ENCODE data around the gene CKB. TPM values are rescaled to one million over a fixed set of nuclear protein-coding genes. Genes with fewer than 3 reads are reported as not detected.

CKB gene
- total RNA-seq, 2 experiments from 2014 or later = 0.82 to 3.0 TPM

GRCh38 chr14:103552846-103553210 lies 30.2 kb upstream of the CKB start:
- Histone ChIP-seq H4K20me1 (ENCODE audit: insufficient read depth, low read length) (peaks cover 4% of the 10 kb centered on the region; the same call in 1 of the 2 replicates), H3K79me2 (ENCODE audit: insufficient read depth, low read depth, low read length) (peaks cover 15% of the 10 kb centered on the region), H3K9me3 (ENCODE audit: low read length) (no peaks in the 10 kb centered on the region), H3K27ac (ENCODE audit: low read depth, low read length, poor library complexity, severe bottlenecking) (no peak overlapping the region), H3K4me2 (ENCODE audit: low read length) (no peak overlapping the region), H2AFZ (ENCODE audit: low read length) (no peak overlapping the region), H3K9me2 (ENCODE audit: insufficient read depth, low read length) (no peaks in the 10 kb centered on the region), H3K36me3 (ENCODE audit: insufficient read depth, low read length) (peaks cover 11% of the 10 kb centered on the region; the same call in 1 of the 2 replicates), H3K4me1 (ENCODE audit: insufficient read depth, low read length, poor library complexity, severe bottlenecking) (no peaks in the 10 kb centered on the region), H3K4me3 (ENCODE audit: low read depth, low read length, poor library complexity, severe bottlenecking) (no peak overlapping the region)
- no TSS peak for BruUV-seq (replicated peaks)
- no peak for TF ChIP-seq CTCF (conservative IDR thresholded peaks at IDR 0.05; ENCODE audit: low read length)
- no peak for DNase-seq (ENCODE audit: low spot score)
- intact Hi-C loops (cut with micrococcal nuclease; ENCODE audit: unreplicated experiment) = no loop called here
- POLR2A ChIA-PET = interaction anchor here (0.5 kb wide), 1 partner anchor 1966 kb away, joined by 3 read pairs; no protein-coding TSS in a partner anchor
- CTCF ChIA-PET (ENCODE audit: unreplicated experiment) = interaction anchor here (0.5 kb wide), 1 partner anchor 1096 kb away, joined by 5 read pairs; no protein-coding TSS in a partner anchor

- POLR2A ChIA-PET = no interaction called here
Measured at GRCh38 chr14:103552011-103552845, 29.6 kb upstream of the CKB start.

More at GRCh38 chr14:103552011-103552845, 29.6 kb upstream of the CKB start:
- H3K4me1 ChIP-seq (ENCODE audit: insufficient read depth, low read length, poor library complexity, severe bottlenecking) = no peaks in the 10 kb centered on the region
- H2AFZ ChIP-seq (ENCODE audit: low read length) = no peak overlapping the region
- H4K20me1 ChIP-seq (ENCODE audit: insufficient read depth, low read length) = peaks cover 3% of the 10 kb centered on the region; the same call in 1 of the 2 replicates
- no peak overlapping the region for H3K4me2 ChIP-seq (ENCODE audit: low read length)
- H3K36me3 ChIP-seq (ENCODE audit: insufficient read depth, low read length) = peaks cover 8% of the 10 kb centered on the region; the same call in 1 of the 2 replicates
- no peaks in the 10 kb centered on the region for H3K9me3 ChIP-seq (ENCODE audit: low read length)
- peaks cover 9% of the 10 kb centered on the region for H3K79me2 ChIP-seq (ENCODE audit: insufficient read depth, low read depth, low read length)
- BruUV-seq (replicated peaks) = no TSS peak
- intact Hi-C loops (cut with micrococcal nuclease; ENCODE audit: unreplicated experiment) = no loop called here
- H3K9me2 ChIP-seq (ENCODE audit: insufficient read depth, low read length) = no peaks in the 10 kb centered on the region
- H3K27ac ChIP-seq (ENCODE audit: low read depth, low read length, poor library complexity, severe bottlenecking) = no peak overlapping the region
- H3K4me3 ChIP-seq (ENCODE audit: low read depth, low read length, poor library complexity, severe bottlenecking) = no peak overlapping the region
- no peak for TF ChIP-seq EZH2phosphoT487 (IDR thresholded peaks at IDR 0.05; ENCODE audit: borderline replicate concordance, low read depth, low read length)
- TF ChIP-seq CTCF (conservative IDR thresholded peaks at IDR 0.05; ENCODE audit: low read length) = no peak
- DNase-seq (ENCODE audit: low spot score) = no peak
- CTCF ChIA-PET (ENCODE audit: unreplicated experiment) = interaction anchor here (0.5 kb wide), 1 partner anchor 1096 kb away, joined by 5 read pairs; no protein-coding TSS in a partner anchor

Data from OCI-LY7 (cell line).